ENCODE results near the gene MPPED2. TPM values are rescaled to one million over a fixed set of nuclear protein-coding genes. Genes with fewer than 3 reads are reported as not detected.
A peak's percentile ranks its signal among the peaks of the same experiment; 100 is the strongest.

MPPED2 gene
- total and polyA plus RNA-seq, 2 of the 13 experiments (the other 11 are each of a cell fraction or from before 2014, with no cell fraction given): not detected

- TF ChIP-seq ZNF224 (CRISPR knock-in tag; IDR thresholded peaks at IDR 0.05) (no peak), ZNF687 (CRISPR knock-in tag; IDR thresholded peaks at IDR 0.05) (no peak), AHR (CRISPR knock-in tag; IDR thresholded peaks at IDR 0.05) (no peak)
Observed at GRCh38 chr11:30477061-30477460, 109.1 kb downstream of the MPPED2 start (continued).

DNA sequence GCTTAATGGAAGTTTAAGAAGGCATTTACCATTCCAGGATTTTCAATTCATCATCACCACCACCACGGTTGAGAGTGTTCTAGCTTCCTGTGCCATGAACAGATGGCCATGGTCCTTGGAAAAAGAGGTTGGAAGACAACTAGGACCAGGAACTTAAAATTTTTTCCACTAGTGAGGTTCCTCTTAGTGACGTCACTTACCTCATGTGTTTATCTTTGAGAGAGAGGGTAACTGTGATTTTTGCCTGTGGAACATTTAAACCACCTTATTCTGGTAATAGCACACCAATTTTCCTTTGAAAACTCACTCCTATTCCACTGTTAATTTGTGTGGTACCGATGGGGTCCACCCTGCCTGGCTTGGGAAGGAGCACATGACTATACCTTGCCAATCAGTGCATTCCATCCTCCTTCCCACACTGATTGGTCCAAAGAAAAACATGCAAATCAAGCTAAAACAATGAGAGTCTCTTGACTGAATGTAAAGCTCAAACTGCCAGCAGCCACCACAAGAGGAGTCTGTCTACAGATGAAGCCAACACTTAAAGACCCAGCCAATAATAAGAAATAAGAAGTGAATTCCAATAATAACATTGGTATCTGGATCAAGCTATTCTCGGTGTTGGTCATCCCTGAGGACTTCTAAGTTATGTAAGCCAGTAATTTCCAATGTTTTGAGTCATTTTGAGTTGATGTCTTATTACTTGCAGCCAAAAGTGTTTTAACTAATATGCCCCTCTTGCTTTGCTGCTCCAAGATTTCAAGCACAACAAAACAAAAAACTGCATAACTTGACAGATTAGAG, 111.8 kb downstream of the MPPED2 start:
- POLR2A ChIA-PET: no interaction called here
- no peak overlapping the region for H3K4me2 ChIP-seq (ENCODE audit: low read depth, low read length)
- BruUV-seq (replicated peaks): no TSS peak
- in situ Hi-C loops (cut with HindIII; ENCODE audit: extremely low pct_ligation_motif_present, low pct_unique_long_range_greater_than_20kb) (no loop called here), intact Hi-C loops (cut with micrococcal nuclease; ENCODE audit: unreplicated experiment) (no loop called here)
- H3K4me1 ChIP-seq (ENCODE audit: insufficient read depth, low read length): no peaks in the 10 kb centered on the region
- DNase-seq (ENCODE audit: low spot score) (no peak), FAIRE-seq (no peak), ATAC-seq (no peak)
- no peaks in the 10 kb centered on the region for H3K36me3 ChIP-seq (replicated peaks in 1 of 2; ENCODE audit: control insufficient read depth in 1 of 2, insufficient read depth in 2 of 2, low read length in 2 of 2)
- no peak overlapping the region for H3K9ac ChIP-seq (ENCODE audit: insufficient read depth, low read depth, low read length)
- no peak overlapping the region for H2AFZ ChIP-seq (ENCODE audit: low read length)
- WGBS (ENCODE audit: low lambda C conversion rate): 4% methylated on average over 4 of the region's 4 CpGs
- no peak overlapping the region for H3K4me3 ChIP-seq (replicated peaks in 1 of 3; ENCODE audit: insufficient read depth in 1 of 3, low read depth in 2 of 3, low read length in 3 of 3)
- CTCF ChIA-PET (ENCODE audit: low intra/inter-chr PET ratio, low total read pairs): no interaction called here
- no peaks in the 10 kb centered on the region for H3K79me2 ChIP-seq (ENCODE audit: insufficient read depth, low read length)
- no peaks in the 10 kb centered on the region for H4K20me1 ChIP-seq (ENCODE audit: insufficient read depth, low read length)
- H3K27ac ChIP-seq (ENCODE audit: extremely low read length, insufficient read depth, low read length): no peak overlapping the region
- H3K27me3 ChIP-seq (ENCODE audit: control insufficient read depth in 1 of 2, insufficient read depth in 2 of 2, low read length in 2 of 2): no peaks in the 10 kb centered on the region
- H3K9me3 ChIP-seq (ENCODE audit: low read length): no peaks in the 10 kb centered on the region
- peak; percentile 94 for TF ChIP-seq CREB1 (IDR thresholded peaks at IDR 0.05)
- no peak for TF ChIP-seq CREB1 (CRISPR knock-in tag; IDR thresholded peaks at IDR 0.05)
- no peak for TF ChIP-seq ZNF296 (CRISPR knock-in tag; conservative IDR thresholded peaks at IDR 0.05)
- no peak for TF ChIP-seq THYN1 (CRISPR knock-in tag; IDR thresholded peaks at IDR 0.05; ENCODE audit: borderline replicate concordance, low read depth)
- no peak for TF ChIP-seq PAX8 (CRISPR knock-in tag; IDR thresholded peaks at IDR 0.05; ENCODE audit: borderline replicate concordance)
- no peak for TF ChIP-seq TCF7L2 (IDR thresholded peaks at IDR 0.05; ENCODE audit: low read depth, low read length)
- TF ChIP-seq, protein P1, sequence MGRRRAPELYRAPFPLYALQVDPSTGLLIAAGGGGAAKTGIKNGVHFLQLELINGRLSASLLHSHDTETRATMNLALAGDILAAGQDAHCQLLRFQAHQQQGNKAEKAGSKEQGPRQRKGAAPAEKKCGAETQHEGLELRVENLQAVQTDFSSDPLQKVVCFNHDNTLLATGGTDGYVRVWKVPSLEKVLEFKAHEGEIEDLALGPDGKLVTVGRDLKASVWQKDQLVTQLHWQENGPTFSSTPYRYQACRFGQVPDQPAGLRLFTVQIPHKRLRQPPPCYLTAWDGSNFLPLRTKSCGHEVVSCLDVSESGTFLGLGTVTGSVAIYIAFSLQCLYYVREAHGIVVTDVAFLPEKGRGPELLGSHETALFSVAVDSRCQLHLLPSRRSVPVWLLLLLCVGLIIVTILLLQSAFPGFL (CRISPR knock-in tag; IDR thresholded peaks at IDR 0.05): no peak
- TF ChIP-seq RERE (CRISPR knock-in tag; IDR thresholded peaks at IDR 0.05; ENCODE audit: low read depth): no peak
- peak; percentile 87 for TF ChIP-seq ATF7 (IDR thresholded peaks at IDR 0.05)
- TF ChIP-seq ATF7 (CRISPR knock-in tag; IDR thresholded peaks at IDR 0.05): no peak
